ENCODE measurements around the gene IPPK. TPM values are rescaled to one million over a fixed set of nuclear protein-coding genes. Genes with fewer than 3 reads are reported as not detected.

Gene IPPK
- total RNA-seq, 2 donors from 2014 or later, result 8.2 to 8.4 TPM

DNA sequence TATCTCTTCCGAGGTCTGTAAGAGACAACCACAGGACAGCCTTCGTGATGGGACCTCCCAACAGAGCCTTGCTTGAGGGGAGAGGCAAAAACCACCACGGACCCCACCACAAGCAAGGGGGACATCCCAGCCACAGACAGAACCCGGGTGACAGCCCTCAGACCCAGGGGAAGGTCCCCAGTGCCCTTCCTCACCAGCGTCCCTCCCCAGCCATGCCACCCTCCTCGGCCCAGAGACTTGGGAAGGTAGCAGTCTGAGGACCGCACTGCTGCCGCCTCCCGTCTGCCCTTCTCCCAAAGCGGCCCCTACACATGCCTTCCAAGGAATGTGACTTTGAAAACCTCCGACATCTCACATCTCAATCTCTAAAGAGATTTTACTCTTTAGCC is 13.4 kb downstream of the IPPK start:
- intact Hi-C loops (cut with DNase I), result no loop called here
- TF ChIP-seq CTCF (IDR thresholded peaks at IDR 0.05), result no peak
- Histone ChIP-seq H3K9me3 (no peaks in the 10 kb centered on the region), H3K9ac (ENCODE audit: low read depth in 2 of 2, low read length in 2 of 2) (no peak overlapping the region), H3K36me3 (no peaks in the 10 kb centered on the region), H3K27ac (no peak overlapping the region), H3K27me3 (no peaks in the 10 kb centered on the region), H3K4me1 (no peaks in the 10 kb centered on the region), H3K4me3 (no peak overlapping the region)
- no peak for DNase-seq

- no peaks in the 10 kb centered on the region for H3K36me3 ChIP-seq
- H3K27me3 ChIP-seq, result no peaks in the 10 kb centered on the region
- TF ChIP-seq CTCF (IDR thresholded peaks at IDR 0.05), result no peak
- no peak overlapping the region for H3K9ac ChIP-seq (ENCODE audit: low read depth in 2 of 2, low read length in 2 of 2)
- no peak overlapping the region for H3K27ac ChIP-seq
- no peaks in the 10 kb centered on the region for H3K4me1 ChIP-seq
- no peak for DNase-seq
- no peak overlapping the region for H3K4me3 ChIP-seq
- H3K9me3 ChIP-seq, result no peaks in the 10 kb centered on the region
- intact Hi-C loops (cut with DNase I), result no loop called here
Measured at GRCh38 chr9:92655896-92656536, 13.9 kb downstream of the IPPK start.

GRCh38 chr9:92655366-92655765 is 14.6 kb downstream of the IPPK start:
- Histone ChIP-seq H3K36me3 (no peaks in the 10 kb centered on the region), H3K4me3 (no peak overlapping the region), H3K4me1 (no peaks in the 10 kb centered on the region), H3K27me3 (no peaks in the 10 kb centered on the region), H3K27ac (no peak overlapping the region), H3K9me3 (no peaks in the 10 kb centered on the region), H3K9ac (ENCODE audit: low read depth in 2 of 2, low read length in 2 of 2) (no peak overlapping the region)
- no peak for DNase-seq
- TF ChIP-seq CTCF (IDR thresholded peaks at IDR 0.05), result no peak
- intact Hi-C loops (cut with DNase I), result no loop called here

DNA sequence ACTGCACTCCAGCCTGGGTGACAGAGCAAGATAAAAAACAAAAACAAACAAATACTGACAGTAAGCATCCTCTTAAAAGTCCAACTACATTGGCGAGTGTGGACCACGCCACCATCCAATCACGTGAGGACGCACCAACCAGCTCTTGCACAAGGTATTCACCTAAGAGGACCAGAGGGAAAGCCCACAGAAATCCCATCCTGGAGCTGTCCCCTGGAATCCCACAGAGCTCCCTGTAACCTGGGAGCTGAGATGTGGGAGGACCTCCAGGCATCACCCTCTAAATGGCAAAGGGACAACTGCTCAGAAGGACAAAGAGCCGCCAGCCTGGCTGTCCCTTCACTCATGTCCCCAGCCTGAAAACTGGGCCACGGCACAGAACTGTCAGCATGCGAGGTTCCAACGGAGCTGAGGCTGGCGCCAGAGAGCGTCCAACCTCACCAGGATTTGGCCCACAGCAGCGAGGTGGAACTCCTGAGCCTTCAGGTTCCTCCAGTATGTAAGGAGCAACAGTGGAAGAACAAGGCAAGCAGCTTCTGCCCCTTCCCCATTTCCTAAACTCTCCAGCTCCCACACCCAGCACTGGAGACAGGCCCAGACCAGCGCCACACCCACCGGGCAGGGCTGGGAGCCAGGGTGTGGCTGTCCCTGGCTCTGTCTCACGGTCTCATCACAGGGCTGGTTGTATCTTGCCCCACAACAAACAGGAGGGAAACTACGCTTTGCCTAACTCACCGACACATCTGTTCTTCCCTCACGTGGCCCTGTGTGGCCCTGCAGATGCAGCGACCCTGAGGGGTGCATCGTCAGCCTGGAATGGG is 15.2 kb downstream of the IPPK start:
- Histone ChIP-seq H3K27me3 (no peaks in the 10 kb centered on the region), H3K36me3 (no peaks in the 10 kb centered on the region), H3K9me3 (no peaks in the 10 kb centered on the region), H3K9ac (ENCODE audit: low read depth in 2 of 2, low read length in 2 of 2) (no peak overlapping the region), H3K27ac (no peak overlapping the region), H3K4me1 (no peaks in the 10 kb centered on the region), H3K4me3 (no peak overlapping the region)
- DNase-seq, result no peak
- TF ChIP-seq CTCF (IDR thresholded peaks at IDR 0.05), result no peak
- intact Hi-C loops (cut with DNase I), result no loop called here

DNA sequence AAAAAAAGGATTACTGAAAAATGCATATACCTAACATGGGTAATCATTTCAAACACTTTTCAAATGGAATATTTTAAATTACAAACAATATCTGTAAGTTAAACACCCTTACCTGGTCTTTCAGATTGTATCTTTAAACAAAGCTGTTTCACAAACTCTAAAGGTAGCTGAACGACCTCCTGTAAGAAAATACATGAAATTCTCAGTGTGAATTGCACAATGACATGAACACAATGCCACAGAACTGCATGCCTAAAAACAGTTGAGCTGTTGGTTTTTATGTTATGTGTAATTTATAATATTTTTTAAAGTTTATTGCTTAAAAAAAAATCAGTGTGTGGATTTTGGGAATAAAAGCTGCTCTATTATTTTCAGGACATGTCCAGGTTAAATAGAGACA is 17.5 kb downstream of the IPPK start:
- intact Hi-C loops (cut with DNase I), result no loop called here

More for the DNA sequence above, 17.5 kb downstream of the IPPK start:
- no peak for TF ChIP-seq CTCF (IDR thresholded peaks at IDR 0.05)
- no peaks in the 10 kb centered on the region for H3K9me3 ChIP-seq
- H3K27me3 ChIP-seq, result no peaks in the 10 kb centered on the region
- no peak for DNase-seq
- H3K27ac ChIP-seq, result no peak overlapping the region
- no peaks in the 10 kb centered on the region for H3K36me3 ChIP-seq
- no peak overlapping the region for H3K4me3 ChIP-seq
- H3K4me1 ChIP-seq, result no peaks in the 10 kb centered on the region
- H3K9ac ChIP-seq (ENCODE audit: low read depth in 2 of 2, low read length in 2 of 2), result no peak overlapping the region

Measured in colonic mucosa (tissue), 4 donors.